ENCODE measurements around the gene MFNG. TPM values are rescaled to one million over a fixed set of nuclear protein-coding genes. Genes with fewer than 3 reads are reported as not detected.
"Not testable (repeated sequence)": the region's sequence is repeated elsewhere in the genome, so short reads cannot be mapped to it uniquely, and the experiment has no call there.

MFNG gene
- total RNA-seq, 1 experiment from 2014 or later, result 0.36 TPM

DNA sequence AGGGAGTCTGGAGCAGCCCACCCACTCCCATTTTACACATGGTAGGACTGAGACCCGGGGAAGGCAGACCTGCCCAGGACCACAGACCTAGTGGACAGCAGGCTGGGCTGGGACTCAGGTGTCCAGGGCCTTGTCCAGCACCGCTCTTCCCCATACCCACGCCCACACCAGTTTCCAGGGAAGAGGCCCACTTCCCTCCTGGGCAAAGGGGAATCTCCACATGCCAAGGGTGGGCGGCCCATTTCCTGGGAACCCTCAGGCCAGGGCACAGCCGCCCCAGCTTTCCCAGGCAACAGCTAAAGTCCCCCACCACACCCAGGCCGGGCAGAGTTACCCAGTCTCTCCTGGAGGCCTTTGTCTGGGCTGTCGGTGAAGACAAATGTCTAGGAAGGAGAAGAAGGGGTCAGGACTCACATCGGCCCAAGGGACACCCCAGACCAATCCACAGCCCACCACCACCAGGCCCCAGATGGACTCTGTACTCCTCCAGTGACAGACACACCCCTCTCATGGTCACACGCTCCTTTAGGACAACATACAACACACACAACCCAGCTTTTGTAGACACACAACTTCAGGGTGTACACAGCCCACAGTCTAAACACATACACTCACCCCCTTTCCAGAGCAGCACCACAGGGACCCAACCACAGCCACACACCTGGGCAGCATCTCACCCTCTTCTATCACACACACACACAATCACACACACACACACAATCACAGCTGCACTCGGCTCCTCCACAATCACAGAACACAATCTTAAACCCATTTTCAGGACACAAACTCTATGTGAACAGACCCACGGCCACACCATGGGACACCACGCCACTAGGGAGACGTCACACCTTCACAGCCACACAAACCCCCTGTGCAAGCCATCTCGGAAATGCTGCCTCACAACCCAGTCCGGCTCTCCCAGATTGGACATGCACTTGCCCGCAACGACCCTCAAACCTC, 5.5 kb downstream of the MFNG start:
- peaks cover 14% of the 10 kb centered on the region for H3K4me1 ChIP-seq
- no peak overlapping the region for H3K27ac ChIP-seq
- no peak overlapping the region for H3K4me3 ChIP-seq
- H3K36me3 ChIP-seq, result no peaks in the 10 kb centered on the region
- H3K9me3 ChIP-seq (replicated peaks), result no peaks in the 10 kb centered on the region
- no peak for DNase-seq
- H3K27me3 ChIP-seq, result peaks cover 5% of the 10 kb centered on the region

DNA sequence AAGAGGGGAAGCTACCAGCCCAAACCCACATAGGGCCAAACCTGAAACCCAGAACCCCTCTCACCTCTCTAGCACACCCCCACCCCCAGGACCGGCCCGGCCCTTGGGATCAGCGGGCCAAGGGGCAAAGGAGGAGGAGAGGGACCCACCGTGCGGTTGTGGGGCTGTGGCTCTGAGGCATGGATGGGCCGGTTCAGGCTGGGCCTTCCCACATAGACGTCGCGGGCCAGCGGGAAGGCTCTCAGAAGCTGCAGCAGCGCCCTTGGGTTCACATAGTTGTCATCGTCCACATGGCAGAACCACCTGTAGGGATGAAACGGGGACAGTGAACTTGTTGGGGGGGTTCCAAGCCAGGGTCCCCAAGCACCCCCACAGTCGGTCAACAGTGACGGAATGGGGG, 7.0 kb downstream of the MFNG start:
- Histone ChIP-seq H3K36me3 (no peaks in the 10 kb centered on the region), H3K9me3 (replicated peaks) (no peaks in the 10 kb centered on the region), H3K4me3 (no peak overlapping the region), H3K27me3 (peaks cover 5% of the 10 kb centered on the region), H3K27ac (no peak overlapping the region), H3K4me1 (peaks cover 10% of the 10 kb centered on the region)
- no peak for DNase-seq

- Histone ChIP-seq H3K36me3 (no peaks in the 10 kb centered on the region), H3K9me3 (replicated peaks) (no peaks in the 10 kb centered on the region), H3K27me3 (peaks cover 5% of the 10 kb centered on the region), H3K4me1 (no peaks in the 10 kb centered on the region), H3K4me3 (no peak overlapping the region), H3K27ac (no peak overlapping the region)
- DNase-seq, result no peak
Observed at GRCh38 chr22:37476389-37477329, 9.5 kb downstream of the MFNG start.

DNA sequence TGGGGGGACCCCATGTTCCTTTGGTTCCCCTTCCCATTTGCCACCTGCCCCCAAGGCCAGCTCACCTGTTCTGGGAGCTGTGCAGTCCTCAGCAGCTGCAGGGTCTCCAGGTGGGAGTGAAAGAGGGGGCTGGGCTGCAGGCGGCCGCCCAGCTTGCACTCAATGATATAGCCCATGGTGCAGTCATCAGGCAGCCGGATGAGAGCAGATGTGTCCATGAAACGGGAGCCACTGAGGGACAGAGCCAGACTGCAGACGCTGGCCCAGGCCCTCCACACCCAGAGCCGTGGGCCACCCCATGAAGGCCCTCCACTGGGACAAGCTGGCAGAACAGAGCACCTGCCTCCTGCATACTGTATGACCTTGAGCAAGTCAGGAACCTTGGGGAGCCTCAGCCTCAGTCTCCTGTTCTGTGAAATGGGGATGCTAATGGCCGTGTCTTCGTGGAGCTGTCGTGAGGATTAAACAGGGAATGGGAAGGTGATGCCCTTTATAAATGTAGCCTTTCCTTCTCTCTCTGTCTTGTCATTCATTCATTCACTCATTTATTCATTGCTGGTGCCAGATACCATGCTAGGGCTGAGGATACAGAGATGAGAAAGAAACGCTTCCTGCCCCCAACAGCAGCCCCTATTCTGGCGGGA, 11.6 kb downstream of the MFNG start:
- no peak for DNase-seq
- H3K27ac ChIP-seq, result no peak overlapping the region
- no peaks in the 10 kb centered on the region for H3K9me3 ChIP-seq (replicated peaks)

GRCh38 chr22:37473437-37473946, 12.7 kb downstream of the MFNG start:
- peaks cover 10% of the 10 kb centered on the region for H3K27me3 ChIP-seq
- no peaks in the 10 kb centered on the region for H3K36me3 ChIP-seq
- no peak overlapping the region for H3K4me3 ChIP-seq
- no peaks in the 10 kb centered on the region for H3K4me1 ChIP-seq
- no peaks in the 10 kb centered on the region for H3K9me3 ChIP-seq (replicated peaks)
- DNase-seq, result no peak
- no peak overlapping the region for H3K27ac ChIP-seq

More for the DNA sequence above, 11.6 kb downstream of the MFNG start:
- H3K4me3 ChIP-seq, result no peak overlapping the region
- no peaks in the 10 kb centered on the region for H3K36me3 ChIP-seq
- peaks cover 5% of the 10 kb centered on the region for H3K27me3 ChIP-seq
- no peaks in the 10 kb centered on the region for H3K4me1 ChIP-seq

DNA sequence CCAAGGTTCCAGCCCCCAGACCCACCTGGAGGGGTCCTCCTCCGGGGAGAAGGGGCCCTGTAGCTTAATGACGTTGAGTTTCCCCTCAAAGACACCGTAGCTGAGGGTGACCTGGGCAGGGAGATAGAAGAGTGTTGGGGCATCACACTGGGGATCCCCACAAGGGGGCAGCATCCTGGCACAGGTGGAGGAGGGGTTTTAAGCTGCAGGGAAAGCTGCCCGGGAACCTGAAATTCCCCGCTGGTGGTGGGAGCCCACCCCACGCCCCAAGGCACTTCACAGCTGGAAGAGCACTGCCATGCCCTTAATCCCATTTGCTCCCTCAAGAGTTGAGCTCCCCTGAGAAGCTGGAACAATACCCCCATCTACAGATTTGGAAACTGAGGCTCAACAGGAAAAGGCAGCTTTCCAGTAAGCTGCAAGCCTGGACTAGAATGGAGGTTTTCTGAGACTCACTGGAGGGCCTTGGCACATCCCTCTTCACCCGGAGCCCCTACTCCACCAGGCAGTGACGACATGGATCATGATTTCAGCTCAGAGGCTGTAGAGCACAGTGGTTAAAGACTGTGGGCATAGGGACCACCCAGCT, 13.7 kb downstream of the MFNG start:
- H3K27me3 ChIP-seq, result peaks cover 10% of the 10 kb centered on the region
- H3K36me3 ChIP-seq, result no peaks in the 10 kb centered on the region
- peak; percentile 54 to 67 for DNase-seq
- no peaks in the 10 kb centered on the region for H3K9me3 ChIP-seq (replicated peaks)
- H3K4me3 ChIP-seq, result no peak overlapping the region
- H3K27ac ChIP-seq, result no peak overlapping the region
- H3K4me1 ChIP-seq, result no peaks in the 10 kb centered on the region

DNA sequence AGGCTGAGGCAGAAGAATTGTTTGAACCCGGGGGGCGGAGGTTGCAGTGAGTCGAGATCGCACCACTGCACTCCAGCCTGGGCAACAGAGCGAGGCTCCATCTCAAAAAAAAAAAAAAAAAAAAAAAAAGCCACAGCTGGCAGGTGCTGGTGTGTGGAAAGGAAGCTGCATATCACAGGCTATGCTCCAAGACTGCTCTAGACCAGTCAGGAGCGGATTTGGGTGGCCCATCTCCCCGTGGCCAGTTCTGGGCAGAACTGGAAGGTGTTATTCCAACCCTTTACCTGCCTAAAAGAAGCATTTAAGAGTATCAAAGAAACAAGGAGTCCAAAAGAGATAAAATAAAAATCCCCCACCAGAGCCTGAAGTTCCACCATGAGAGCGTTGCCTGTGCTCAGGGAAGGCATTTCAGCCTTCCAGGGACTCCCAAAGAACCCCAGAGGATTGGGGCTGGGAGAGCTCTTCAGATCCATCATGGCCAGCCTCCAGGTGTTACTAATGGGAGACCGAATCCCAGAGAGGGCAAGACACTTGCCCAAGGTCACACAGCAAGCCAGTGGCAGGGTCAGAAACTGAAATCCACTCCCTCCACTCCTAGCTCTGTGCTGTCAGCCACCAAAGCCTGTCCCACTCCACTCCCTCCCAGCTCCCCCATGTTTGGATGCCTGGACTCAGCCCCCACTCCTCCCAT, 14.3 kb downstream of the MFNG start:
- DNase-seq, result no peak
- Histone ChIP-seq H3K4me1 (no peaks in the 10 kb centered on the region), H3K9me3 (replicated peaks) (no peaks in the 10 kb centered on the region), H3K4me3 (no peak overlapping the region), H3K27me3 (peaks cover 7% of the 10 kb centered on the region), H3K36me3 (no peaks in the 10 kb centered on the region), H3K27ac (no peak overlapping the region)

- H3K27me3 ChIP-seq, result 0 out of 2 replicates have a peak, but pooled peaks cover 6% of the 10 kb centered on the region
- no peak overlapping the region for H3K4me3 ChIP-seq
- no peak overlapping the region for H3K27ac ChIP-seq
- no peak for DNase-seq
- peaks cover 6% of the 10 kb centered on the region for H3K4me1 ChIP-seq
- no peaks in the 10 kb centered on the region for H3K9me3 ChIP-seq (replicated peaks)
- H3K36me3 ChIP-seq, result no peaks in the 10 kb centered on the region
Observed at GRCh38 chr22:37470087-37470445, 16.1 kb downstream of the MFNG start.

DNA sequence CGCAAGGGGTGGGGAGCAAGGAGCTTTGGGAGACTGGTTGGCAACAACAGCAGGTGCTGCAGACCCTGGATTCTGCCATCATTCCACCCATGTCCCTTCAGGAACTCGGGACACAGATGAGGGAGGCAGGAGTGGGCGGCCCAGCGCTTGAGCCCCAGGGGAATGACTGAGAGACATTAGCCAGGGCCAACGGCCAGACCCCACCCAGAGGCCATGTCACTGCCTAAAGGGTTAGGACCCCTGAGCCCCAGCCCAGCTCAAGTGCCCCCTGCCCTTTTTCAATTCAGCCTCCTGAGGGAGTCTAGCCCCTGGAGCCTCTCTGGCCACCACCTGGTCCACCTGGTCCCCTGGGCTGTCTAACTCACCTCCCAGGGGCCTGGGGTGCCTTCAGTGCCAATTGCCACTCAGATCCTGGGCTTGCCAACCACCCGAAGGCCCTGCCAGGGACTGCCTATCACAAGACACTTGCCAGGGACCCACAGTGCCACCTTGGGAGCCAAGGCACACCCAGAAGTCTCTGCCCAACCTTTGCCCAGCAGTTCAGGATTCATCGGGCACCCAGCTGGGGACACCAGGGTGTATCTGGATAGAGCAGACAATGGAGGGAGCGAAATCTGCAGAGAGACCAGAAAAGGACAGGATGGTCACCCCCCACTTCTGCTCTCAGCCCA, 16.6 kb downstream of the MFNG start:
- Histone ChIP-seq H3K36me3 (no peaks in the 10 kb centered on the region), H3K27me3 (0 out of 2 replicates have a peak, but pooled peaks cover 6% of the 10 kb centered on the region), H3K9me3 (replicated peaks) (no peaks in the 10 kb centered on the region), H3K4me3 (no peak overlapping the region), H3K27ac (no peak overlapping the region), H3K4me1 (peaks cover 10% of the 10 kb centered on the region)
- DNase-seq, result no peak

DNA sequence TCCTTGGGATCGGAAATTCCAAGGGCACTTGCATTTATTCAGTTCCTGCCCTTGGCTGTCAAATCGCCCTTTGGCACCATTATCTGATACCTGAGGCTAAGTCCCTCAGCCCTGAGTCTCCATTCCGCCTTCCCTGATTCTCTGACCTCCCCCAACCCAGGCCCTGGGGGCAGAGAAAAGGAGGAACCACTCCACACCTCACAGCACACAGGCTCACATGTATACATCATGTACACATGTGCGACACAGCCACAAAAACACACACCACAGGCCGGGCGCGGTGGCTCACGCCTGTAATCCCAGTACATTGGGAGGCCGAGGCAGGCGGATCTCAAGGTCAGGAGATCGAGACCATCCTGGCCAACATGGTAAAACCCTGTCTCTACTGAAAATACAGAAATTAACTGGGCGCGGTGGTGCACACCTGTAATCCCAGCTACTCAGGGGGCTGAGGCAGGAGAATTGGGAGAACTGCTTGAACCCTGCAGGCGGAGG, 17.9 kb downstream of the MFNG start:
- H3K36me3 ChIP-seq; H3K27ac ChIP-seq; DNase-seq; H3K9me3 ChIP-seq (replicated peaks); H3K4me3 ChIP-seq; H3K27me3 ChIP-seq: not testable (repeated sequence)
- H3K4me1 ChIP-seq, result peaks cover 18% of the 10 kb centered on the region

DNA sequence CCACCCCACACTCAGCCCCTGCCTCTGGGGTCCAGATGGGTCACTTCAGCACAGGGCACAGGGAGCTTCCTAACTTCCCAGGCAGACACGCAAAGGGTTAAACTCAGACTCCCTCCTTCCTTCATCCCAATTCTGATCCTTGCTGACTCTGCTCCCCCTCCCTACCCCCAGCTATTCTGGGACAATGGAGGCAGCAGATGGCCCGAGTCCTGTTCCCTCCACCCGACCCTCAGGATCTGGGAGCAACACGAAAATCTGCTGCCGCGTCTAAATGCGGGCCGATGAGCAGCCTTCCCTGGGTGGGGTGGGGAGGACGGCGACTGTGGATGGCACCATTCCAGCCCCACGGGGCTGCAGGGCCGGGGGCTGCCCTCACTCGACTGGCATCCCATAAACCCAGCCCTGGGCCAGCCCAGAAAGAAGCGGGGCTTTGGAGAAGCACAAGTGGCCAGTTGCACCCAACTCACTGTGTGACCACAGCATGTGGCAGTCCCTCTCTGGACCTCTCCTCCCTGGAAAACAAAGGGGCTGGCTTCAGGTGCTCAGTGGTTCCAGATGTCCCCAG, 18.7 kb downstream of the MFNG start:
- H3K9me3 ChIP-seq (replicated peaks), result no peaks in the 10 kb centered on the region

DNA sequence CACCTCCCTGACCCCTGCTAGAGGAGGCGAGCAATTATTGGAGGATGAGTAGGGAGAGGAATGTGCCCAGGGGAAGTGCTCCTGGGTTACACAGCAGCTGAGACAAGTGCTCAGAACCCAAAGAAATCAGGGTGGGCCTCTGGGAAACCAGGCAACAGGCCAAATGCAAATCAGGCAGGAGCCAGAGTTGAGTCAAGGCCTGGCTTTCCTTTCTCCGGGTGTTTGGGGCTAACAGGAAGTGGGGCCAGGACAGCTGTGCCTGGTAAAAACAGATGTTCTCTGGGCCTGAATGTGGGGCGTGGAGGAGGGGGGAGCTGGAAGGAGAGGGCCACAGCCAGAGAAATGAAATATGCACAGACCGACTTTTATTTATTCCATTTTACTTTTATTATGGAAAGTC, 22.0 kb downstream of the MFNG start:
- Histone ChIP-seq H3K4me1 (peaks cover 18% of the 10 kb centered on the region), H3K27me3 (0 out of 2 replicates have a peak, but pooled peaks cover 3% of the 10 kb centered on the region), H3K4me3 (no peak overlapping the region), H3K36me3 (no peaks in the 10 kb centered on the region), H3K9me3 (replicated peaks) (no peaks in the 10 kb centered on the region), H3K27ac (no peak overlapping the region)
- DNase-seq, result peak; percentile 76 to 82

More for the DNA sequence above, 18.7 kb downstream of the MFNG start:
- DNase-seq, result no peak
- 0 out of 2 replicates have a peak, but pooled peaks cover 6% of the 10 kb centered on the region for H3K27me3 ChIP-seq
- no peak overlapping the region for H3K4me3 ChIP-seq
- H3K36me3 ChIP-seq, result no peaks in the 10 kb centered on the region
- H3K27ac ChIP-seq, result no peak overlapping the region
- peaks cover 18% of the 10 kb centered on the region for H3K4me1 ChIP-seq

DNA sequence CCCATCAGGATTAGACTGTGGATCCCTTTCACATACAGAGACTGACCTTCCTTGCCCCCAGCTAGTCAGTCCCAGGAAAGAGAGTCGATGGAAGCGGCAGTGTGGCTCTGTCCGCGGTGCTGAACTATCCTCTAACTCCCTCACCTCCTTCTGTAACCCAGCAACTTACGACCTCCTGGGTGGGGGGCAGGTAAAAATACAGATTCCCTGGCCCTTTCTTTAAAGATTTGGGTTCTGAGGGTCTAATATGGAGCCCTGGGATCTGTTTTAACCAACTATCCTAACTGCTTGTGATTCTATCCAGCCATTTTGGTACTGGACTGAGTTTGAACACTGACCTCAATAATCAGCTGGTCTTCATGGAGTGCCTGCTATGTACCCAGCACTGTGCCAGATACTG, 23.2 kb downstream of the MFNG start:
- Histone ChIP-seq H3K36me3 (no peaks in the 10 kb centered on the region), H3K27me3 (no peaks in the 10 kb centered on the region), H3K27ac (no peak overlapping the region), H3K9me3 (replicated peaks) (no peaks in the 10 kb centered on the region), H3K4me3 (no peak overlapping the region), H3K4me1 (peaks cover 18% of the 10 kb centered on the region)
- peak; percentile 49 to 74 for DNase-seq
